Lower lobe of right lung (tissue), 2 donors: ENCODE measurements around the gene KLHL22. TPM values are rescaled to one million over a fixed set of nuclear protein-coding genes. Genes with fewer than 3 reads are reported as not detected.

ENCODE experiments used
- ATAC-seq, 2 donors: fragments of 200-7000 bp; cut with Tn5 transposase; one replicate each; pipeline ENCODE4 v1.9.1; 2020 to 2022; ENCODE audit warnings: mild to moderate bottlenecking in 2 of 2, moderate library complexity in 2 of 2
- DNase-seq: peaks from one replicate; pipeline ENCODE4 v3.0.0-alpha.2; 2020
- H3K27ac ChIP-seq: fragments of 200-600 bp; one replicate; pipeline ENCODE4 v1.8.0; 2022
- H3K27me3 ChIP-seq: fragments of 200-600 bp; one replicate; pipeline ENCODE4 v1.8.0; 2022; ENCODE audit warnings: low read depth
- H3K36me3 ChIP-seq: fragments of 200-600 bp; one replicate; pipeline ENCODE4 v1.8.0; 2022; ENCODE audit warnings: mild to moderate bottlenecking
- H3K4me1 ChIP-seq: fragments of 200-600 bp; one replicate; pipeline ENCODE4 v1.8.0; 2022
- H3K4me3 ChIP-seq: fragments of 200-600 bp; one replicate; pipeline ENCODE4 v1.8.0; 2022; ENCODE audit warnings: mild to moderate bottlenecking
- H3K9me3 ChIP-seq: fragments of 200-600 bp; one replicate; pipeline ENCODE4 v1.8.0; 2022
- CTCF ChIP-seq: fragments of 200-600 bp; IDR thresholded peaks from one replicate; pipeline ENCODE4 v1.8.0; 2022; ENCODE audit warnings: antibody characterized with exemption, mild to moderate bottlenecking
- intact Hi-C: fragments of 100-400 bp; cut with DNase I; formaldehyde crosslinking; loops from one replicate; pipeline ENCODE4 v1.11.0; 2022
- total RNA-seq: library from RNA; stranded (reverse); fragmentation: NEBNext Ultra II Directional; extraction: Animal tissue kit (Norgen Biotek cat#: 25700); gene quantifications from one replicate; pipeline ENCODE4 v1.2.1, GENCODE V29; 2021
- donor health status: DM: no; HTN: yes; CAD: no; lungs with severe emphysema.

Gene KLHL22
- total RNA-seq, 1 donor from 2014 or later: 24.0 TPM

DNA sequence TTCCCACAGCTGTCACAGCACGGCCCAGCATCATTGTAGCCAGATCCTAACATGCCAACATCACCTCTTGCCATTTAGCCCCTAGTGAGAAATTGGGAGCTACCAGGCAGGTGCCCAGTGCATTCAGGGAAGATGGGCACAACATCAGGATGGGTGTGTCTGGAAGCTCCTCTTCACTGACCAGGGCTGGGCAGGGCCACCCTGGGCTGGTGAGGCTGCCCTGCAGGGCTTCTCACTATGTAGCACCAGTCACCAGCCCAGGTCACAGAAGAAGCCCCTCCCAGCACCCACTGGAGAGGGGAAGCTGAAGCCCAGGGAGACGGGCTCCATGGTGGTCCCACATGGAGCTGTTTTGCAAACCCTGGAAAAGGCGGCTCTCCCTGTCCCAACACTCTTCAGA lies 87.8 kb downstream of the KLHL22 start:
- DNase-seq: no peak
- intact Hi-C loops: no loop called here

GRCh38 chr22:20406686-20407408 lies 88.7 kb downstream of the KLHL22 start:
- Histone ChIP-seq H3K27me3 (no peaks in the 10 kb centered on the region), H3K36me3 (peaks cover 46% of the 10 kb centered on the region), H3K9me3 (no peaks in the 10 kb centered on the region), H3K27ac (no peak overlapping the region), H3K4me1 (no peaks in the 10 kb centered on the region), H3K4me3 (no peak overlapping the region)
- ATAC-seq (no peak), DNase-seq (no peak)
- TF ChIP-seq CTCF: no peak
- intact Hi-C loops: no loop called here

More for the DNA sequence above, 87.8 kb downstream of the KLHL22 start:
- no peaks in the 10 kb centered on the region for H3K9me3 ChIP-seq
- H3K4me1 ChIP-seq: no peaks in the 10 kb centered on the region
- TF ChIP-seq CTCF: no peak
- H3K36me3 ChIP-seq: peaks cover 46% of the 10 kb centered on the region
- H3K27ac ChIP-seq: no peak overlapping the region
- no peak for ATAC-seq
- H3K4me3 ChIP-seq: no peak overlapping the region
- H3K27me3 ChIP-seq: no peaks in the 10 kb centered on the region

GRCh38 chr22:20405931-20406685 lies 89.5 kb downstream of the KLHL22 start:
- intact Hi-C loops: no loop called here
- Histone ChIP-seq H3K36me3 (peaks cover 54% of the 10 kb centered on the region), H3K27ac (no peak overlapping the region), H3K4me1 (no peaks in the 10 kb centered on the region), H3K27me3 (no peaks in the 10 kb centered on the region), H3K9me3 (no peaks in the 10 kb centered on the region), H3K4me3 (no peak overlapping the region)
- no peak for ATAC-seq
- no peak for TF ChIP-seq CTCF
- peak; percentile 30 for DNase-seq

DNA sequence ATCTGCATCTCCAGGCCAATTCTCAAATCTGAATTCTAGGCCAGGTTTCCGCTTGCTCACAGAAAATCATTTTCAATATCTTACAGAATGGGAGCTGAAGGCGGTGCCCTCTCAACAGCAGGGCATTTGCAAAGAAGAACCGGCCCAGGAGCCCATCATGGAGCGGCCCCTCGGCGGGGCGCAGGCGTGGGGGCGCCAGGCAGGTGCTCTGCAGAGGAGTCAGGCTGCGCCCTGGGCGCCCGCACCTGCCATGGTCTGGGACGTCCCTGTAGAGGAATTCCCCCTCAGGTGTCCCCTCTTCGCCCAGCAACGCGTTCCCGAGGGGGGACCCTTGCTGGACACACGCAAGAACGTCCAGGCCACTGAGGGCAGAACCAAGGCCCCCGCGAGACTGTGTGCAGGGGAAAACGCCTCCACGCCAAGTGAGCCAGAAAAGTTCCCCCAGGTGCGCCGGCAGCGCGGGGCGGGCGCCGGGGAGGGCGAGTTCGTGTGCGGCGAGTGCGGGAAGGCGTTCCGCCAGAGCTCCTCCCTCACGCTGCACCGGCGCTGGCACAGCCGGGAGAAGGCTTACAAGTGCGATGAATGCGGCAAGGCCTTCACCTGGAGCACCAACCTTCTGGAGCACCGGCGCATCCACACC lies 90.2 kb downstream of the KLHL22 start:
- ATAC-seq: peak in 1 of 2 donors; percentile 9

More for the DNA sequence above, 90.2 kb downstream of the KLHL22 start:
- intact Hi-C loops: no loop called here
- H3K27ac ChIP-seq: no peak overlapping the region
- no peaks in the 10 kb centered on the region for H3K4me1 ChIP-seq
- DNase-seq: no peak
- H3K27me3 ChIP-seq: no peaks in the 10 kb centered on the region
- TF ChIP-seq CTCF: no peak
- H3K36me3 ChIP-seq: peaks cover 61% of the 10 kb centered on the region
- H3K9me3 ChIP-seq: no peaks in the 10 kb centered on the region
- no peak overlapping the region for H3K4me3 ChIP-seq
